H9 (cell line): ENCODE results near the gene FSTL1. TPM values are rescaled to one million over a fixed set of nuclear protein-coding genes. Genes with fewer than 3 reads are reported as not detected.

Experiments
- DNase-seq: peaks from one replicate; pipeline ENCODE4 v3.0.0-alpha.2; 2017
- H2AFZ ChIP-seq: one replicate; pipeline ENCODE4 v1.6.1; 2013; ENCODE audit warnings: mild to moderate bottlenecking, low read length, control low read depth, moderate library complexity
- H2AK5ac ChIP-seq: 2 replicates; pipeline ENCODE4 v1.6.1; 2013; ENCODE audit warnings: low read length, control low read depth, mixed read lengths; ENCODE audit not compliant: insufficient read length
- H2BK120ac ChIP-seq: one replicate; pipeline ENCODE4 v1.6.1; 2013; ENCODE audit warnings: low read depth, mild to moderate bottlenecking, low read length, control low read depth, inconsistent platforms; ENCODE audit not compliant: poor library complexity, severe bottlenecking
- H2BK12ac ChIP-seq: 2 replicates; pipeline ENCODE4 v1.6.1; 2013; ENCODE audit warnings: low read length, control low read depth, mixed read lengths, low read depth; ENCODE audit not compliant: insufficient read length
- H2BK15ac ChIP-seq: 2 replicates; pipeline ENCODE4 v1.6.1; 2013; ENCODE audit warnings: low read depth, low read length, control low read depth
- H2BK20ac ChIP-seq: one replicate; pipeline ENCODE4 v1.6.1; 2013; ENCODE audit warnings: low read depth, mild to moderate bottlenecking, low read length, control low read depth, inconsistent platforms; ENCODE audit not compliant: poor library complexity, severe bottlenecking
- H2BK5ac ChIP-seq: 2 replicates; pipeline ENCODE4 v1.6.1; 2013; ENCODE audit warnings: low read length, control low read depth, mixed read lengths; ENCODE audit not compliant: insufficient read length
- H3K14ac ChIP-seq: 2 replicates; pipeline ENCODE4 v1.6.1; 2013; ENCODE audit warnings: low read length, control low read depth; ENCODE audit not compliant: insufficient read depth
- H3K18ac ChIP-seq: 2 replicates; pipeline ENCODE4 v1.6.1; 2013; ENCODE audit warnings: low read depth, mild to moderate bottlenecking, mixed read lengths, low read length, control low read depth; ENCODE audit not compliant: insufficient read length
- H3K23ac ChIP-seq: 2 replicates; pipeline ENCODE4 v1.6.1; 2013; ENCODE audit warnings: low read length, control low read depth, mixed read lengths, low read depth; ENCODE audit not compliant: insufficient read length
- H3K23me2 ChIP-seq: 2 replicates; pipeline ENCODE4 v1.6.1; 2013; ENCODE audit warnings: low read depth, mild to moderate bottlenecking, mixed read lengths, low read length, control low read depth; ENCODE audit not compliant: insufficient read length, poor library complexity, severe bottlenecking
- H3K27ac ChIP-seq: 2 replicates; pipeline ENCODE4 v1.5.1; 2013; ENCODE audit warnings: low read length, control low read depth, mixed read lengths, low read depth; ENCODE audit not compliant: insufficient read length
- H3K27me3 ChIP-seq: 2 replicates; pipeline ENCODE4 v1.6.1; 2013; ENCODE audit warnings: low read length, control low read depth, inconsistent platforms; ENCODE audit not compliant: insufficient read depth
- H3K4ac ChIP-seq: 2 replicates; pipeline ENCODE4 v1.6.1; 2013; ENCODE audit warnings: low read depth, mild to moderate bottlenecking, control low read depth, inconsistent platforms, low read length, moderate library complexity
- H3K4me1 ChIP-seq: 2 replicates; pipeline ENCODE4 v1.6.1; 2013; ENCODE audit warnings: low read length, control low read depth, inconsistent platforms; ENCODE audit not compliant: insufficient read depth
- H3K4me2 ChIP-seq: 2 replicates; pipeline ENCODE4 v1.6.1; 2013; ENCODE audit warnings: low read length, control low read depth, mixed read lengths; ENCODE audit not compliant: insufficient read length, insufficient read depth
- H3K56ac ChIP-seq: 2 replicates; pipeline ENCODE4 v1.6.1; 2013; ENCODE audit warnings: low read depth, mild to moderate bottlenecking, mixed read lengths, low read length, control low read depth; ENCODE audit not compliant: insufficient read length
- H3K79me1 ChIP-seq: 2 replicates; pipeline ENCODE4 v1.6.1; 2013; ENCODE audit warnings: low read depth, mild to moderate bottlenecking, moderate library complexity, low read length, control low read depth, inconsistent platforms; ENCODE audit not compliant: insufficient read depth, poor library complexity, severe bottlenecking
- H3K79me2 ChIP-seq: 2 replicates; pipeline ENCODE4 v1.6.1; 2013; ENCODE audit warnings: low read length, control low read depth, inconsistent platforms; ENCODE audit not compliant: insufficient read depth
- H3K9ac ChIP-seq: 2 replicates; pipeline ENCODE4 v1.6.1; 2013; ENCODE audit warnings: low read length, control low read depth, mixed read lengths; ENCODE audit not compliant: insufficient read length; ENCODE audit errors: extremely low read depth
- H3K9me3 ChIP-seq: one replicate; pipeline ENCODE4 v1.6.1; 2013; ENCODE audit warnings: low read depth, low read length, inconsistent platforms; ENCODE audit not compliant: control insufficient read depth
- H3T11ph ChIP-seq: one replicate; pipeline ENCODE4 v1.6.1; 2013; ENCODE audit warnings: mild to moderate bottlenecking, low read length, control low read depth, inconsistent platforms
- H4K20me1 ChIP-seq: one replicate; pipeline ENCODE4 v1.6.1; 2013; ENCODE audit not compliant: control insufficient read depth, insufficient read length, insufficient read depth
- H4K5ac ChIP-seq: 2 replicates; pipeline ENCODE4 v1.6.1; 2013; ENCODE audit warnings: low read depth, mild to moderate bottlenecking, mixed read lengths, low read length, control low read depth; ENCODE audit not compliant: insufficient read length
- H4K8ac ChIP-seq: replicated peaks from 2 replicates; pipeline ENCODE4 v1.6.1; 2013; ENCODE audit warnings: low read length, control low read depth, mixed read lengths, low read depth; ENCODE audit not compliant: insufficient read length
- H4K91ac ChIP-seq: 2 replicates; pipeline ENCODE4 v1.6.1; 2013; ENCODE audit warnings: low read depth, mild to moderate bottlenecking, moderate library complexity, mixed read lengths, low read length, control low read depth; ENCODE audit not compliant: insufficient read length
- H3K27ac Mint-ChIP-seq, 3 experiments: 2 replicates in 2 of 3; 3 replicates in 1 of 3; pipeline ENCODE4 v1.8.0; 2020 to 2021; ENCODE audit warnings: mixed read lengths in 3 of 3, mild to moderate bottlenecking in 1 of 3, moderate library complexity in 1 of 3
- H3K27me3 Mint-ChIP-seq: 2 replicates; pipeline ENCODE4 v1.8.0; 2021; ENCODE audit warnings: low read depth, mild to moderate bottlenecking, moderate library complexity, mixed read lengths
- H3K36me3 Mint-ChIP-seq, 3 experiments: 2 replicates in 2 of 3; 3 replicates in 1 of 3; pipeline ENCODE4 v1.8.0; 2020 to 2021; ENCODE audit warnings: low read depth in 3 of 3, mixed read lengths in 3 of 3; ENCODE audit not compliant: insufficient read depth in 1 of 3
- H3K4me1 Mint-ChIP-seq, 2 experiments: 2 replicates each; pipeline ENCODE4 v1.8.0; 2020; ENCODE audit warnings: mixed read lengths in 2 of 2
- H3K4me3 Mint-ChIP-seq, 2 experiments: 2 replicates in 1 of 2; 3 replicates in 1 of 2; pipeline ENCODE4 v1.8.0; 2020 to 2021; ENCODE audit warnings: mild to moderate bottlenecking in 2 of 2, mixed read lengths in 2 of 2, moderate library complexity in 1 of 2
- H3K9me3 Mint-ChIP-seq, 2 experiments: 2 replicates in 1 of 2; 3 replicates in 1 of 2; pipeline ENCODE4 v1.8.0; 2020; ENCODE audit warnings: mild to moderate bottlenecking in 2 of 2, mixed read lengths in 2 of 2, moderate library complexity in 1 of 2
- whole genome bisulfite sequencing: extraction: QIAGEN DNeasy Blood & Tissue Kit; methylation state at CpG from one replicate; pipeline ENCODE4 v1.1.7; 2013; ENCODE audit warnings: missing lambda C conversion rate, low lambda C conversion rate, mixed read lengths; ENCODE audit not compliant: insufficient read length; ENCODE audit errors: extremely low coverage; 5-methylcytosine and 5-hydroxymethylcytosine counted together
- total RNA-seq: library from RNA; stranded (reverse); gene quantifications from 2 replicates; pipeline ENCODE4 v1.2.1, GENCODE V29; 2021
- TF ChIP-seq, protein P1 (sequence below): fragments of 200-600 bp; sonication (generic); conservative IDR thresholded peaks from 3 replicates; pipeline ENCODE4 v1.8.0; 2021; ENCODE audit warnings: antibody characterized with exemption, mild to moderate bottlenecking

FSTL1 gene
- total RNA-seq, 1 experiment from 2014 or later, result 326 TPM

DNA sequence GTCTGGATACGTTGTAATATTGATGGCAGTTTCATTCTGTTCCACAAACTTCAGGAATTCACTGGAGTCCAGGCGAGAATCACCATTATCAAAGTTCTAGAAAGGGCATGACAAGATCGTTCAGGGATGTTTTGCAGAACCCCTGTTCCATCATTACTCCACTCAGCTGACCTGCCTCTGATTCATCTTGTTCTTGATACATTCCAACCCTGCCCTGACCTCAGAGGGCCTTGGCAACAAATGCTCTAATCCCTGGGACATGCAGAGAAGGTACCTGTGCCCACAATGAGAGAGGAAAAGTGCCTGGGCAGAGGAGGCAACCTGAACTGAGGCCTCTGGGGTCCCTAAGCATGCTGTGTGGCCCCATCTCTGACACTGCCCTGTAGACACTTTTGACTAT is 45.9 kb downstream of the FSTL1 start:
- H3K4ac ChIP-seq, result no peak overlapping the region
- no peaks in the 10 kb centered on the region for H4K20me1 ChIP-seq
- H3K18ac ChIP-seq, result no peak overlapping the region
- no peak overlapping the region for H2BK20ac ChIP-seq
- no peaks in the 10 kb centered on the region for H3K27me3 ChIP-seq
- Mint-ChIP-seq H3K9me3 (no peaks in the 10 kb centered on the region), H3K4me3 (no peak overlapping the region), H3K4me1 (no peaks in the 10 kb centered on the region), H3K27me3 (no peaks in the 10 kb centered on the region), H3K36me3 (peaks cover 63 to 91% (median 91%) of the 10 kb centered on the region in 3 experiments), H3K27ac (no peak overlapping the region)
- H2BK120ac ChIP-seq, result no peak overlapping the region
- H3K79me1 ChIP-seq, result no peaks in the 10 kb centered on the region
- no peaks in the 10 kb centered on the region for H3K23me2 ChIP-seq
- no peak overlapping the region for H3K14ac ChIP-seq
- H3K4me1 ChIP-seq, result no peaks in the 10 kb centered on the region
- TF ChIP-seq, protein P1, sequence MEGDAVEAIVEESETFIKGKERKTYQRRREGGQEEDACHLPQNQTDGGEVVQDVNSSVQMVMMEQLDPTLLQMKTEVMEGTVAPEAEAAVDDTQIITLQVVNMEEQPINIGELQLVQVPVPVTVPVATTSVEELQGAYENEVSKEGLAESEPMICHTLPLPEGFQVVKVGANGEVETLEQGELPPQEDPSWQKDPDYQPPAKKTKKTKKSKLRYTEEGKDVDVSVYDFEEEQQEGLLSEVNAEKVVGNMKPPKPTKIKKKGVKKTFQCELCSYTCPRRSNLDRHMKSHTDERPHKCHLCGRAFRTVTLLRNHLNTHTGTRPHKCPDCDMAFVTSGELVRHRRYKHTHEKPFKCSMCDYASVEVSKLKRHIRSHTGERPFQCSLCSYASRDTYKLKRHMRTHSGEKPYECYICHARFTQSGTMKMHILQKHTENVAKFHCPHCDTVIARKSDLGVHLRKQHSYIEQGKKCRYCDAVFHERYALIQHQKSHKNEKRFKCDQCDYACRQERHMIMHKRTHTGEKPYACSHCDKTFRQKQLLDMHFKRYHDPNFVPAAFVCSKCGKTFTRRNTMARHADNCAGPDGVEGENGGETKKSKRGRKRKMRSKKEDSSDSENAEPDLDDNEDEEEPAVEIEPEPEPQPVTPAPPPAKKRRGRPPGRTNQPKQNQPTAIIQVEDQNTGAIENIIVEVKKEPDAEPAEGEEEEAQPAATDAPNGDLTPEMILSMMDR, result no peak
- no CpG with 5 or more reads among the region's 3 CpGs for WGBS
- no peak overlapping the region for H2BK15ac ChIP-seq
- no peak overlapping the region for H2BK5ac ChIP-seq
- no peak overlapping the region for H4K91ac ChIP-seq
- H2AK5ac ChIP-seq, result no peak overlapping the region
- H3K27ac ChIP-seq, result no peak overlapping the region
- no peaks in the 10 kb centered on the region for H3K79me2 ChIP-seq
- H2AFZ ChIP-seq, result no peak overlapping the region
- H3K56ac ChIP-seq, result no peak overlapping the region
- no peak overlapping the region for H3K4me2 ChIP-seq
- no peak overlapping the region for H3K9ac ChIP-seq
- no peak overlapping the region for H3T11ph ChIP-seq
- H4K5ac ChIP-seq, result no peak overlapping the region
- H2BK12ac ChIP-seq, result no peak overlapping the region
- H3K23ac ChIP-seq, result no peak overlapping the region
- H4K8ac ChIP-seq, result no peak overlapping the region
- no peak for DNase-seq
- H3K9me3 ChIP-seq, result no peaks in the 10 kb centered on the region
